K562 (cell line): Measurements from ENCODE around the gene MRPL10. TPM values are rescaled to one million over a fixed set of nuclear protein-coding genes. Genes with fewer than 3 reads are reported as not detected.
A peak's percentile ranks its signal among the peaks of the same experiment; 100 is the strongest.

Experiments used
- ARID1B ChIP-seq: fragments of 450-650 bp; IDR thresholded peaks from 2 replicates; pipeline ENCODE4 v1.6.1; 2016; ENCODE audit warnings: antibody characterized with exemption, mild to moderate bottlenecking, inconsistent platforms
- ATF3 ChIP-seq, 2 experiments: fragments of 450-650 bp in 1 of 2; sonication (generic) in 1 of 2; formaldehyde crosslinking in 1 of 2; IDR thresholded peaks in 1 of 2; conservative IDR thresholded peaks in 1 of 2; 2 replicates each; pipeline versions ENCODE4 v1.6.1 to v1.8.1; 2016 to 2023; ENCODE audit warnings: mild to moderate bottlenecking in 2 of 2, moderate library complexity in 2 of 2, inconsistent platforms in 1 of 2, missing genetic modification reagents in 1 of 2
- CBFA2T2 ChIP-seq: fragments of 450-650 bp; conservative IDR thresholded peaks from 2 replicates; pipeline ENCODE4 v1.6.1; 2017; ENCODE audit warnings: mild to moderate bottlenecking
- GABPB2 ChIP-seq: fragments of 250-450 bp; sonication (Bioruptor Pico); conservative IDR thresholded peaks from 2 replicates; pipeline ENCODE4 v1.5.1; 2021; ENCODE audit warnings: mild to moderate bottlenecking
- MAFG ChIP-seq: fragments of 450-650 bp; conservative IDR thresholded peaks from 2 replicates; pipeline ENCODE4 v1.6.1; 2016; ENCODE audit warnings: missing genetic modification characterization, missing compliant biosample characterization
- POLR2AphosphoS5 ChIP-seq: IDR thresholded peaks from 2 replicates; pipeline ENCODE4 v1.6.1; 2011; ENCODE audit warnings: mild to moderate bottlenecking, low read depth, low read length, moderate library complexity; ENCODE audit not compliant: control insufficient read depth, insufficient read depth
- PRPF4 ChIP-seq: fragments of 200-400 bp; formaldehyde crosslinking; IDR thresholded peaks from one replicate; pipeline ENCODE4 v1.6.1; 2017; ENCODE audit warnings: low read length, low read depth, mild to moderate bottlenecking; ENCODE audit not compliant: insufficient read depth, poor library complexity, severe bottlenecking
- RBM34 ChIP-seq: fragments of 200-400 bp; formaldehyde crosslinking; IDR thresholded peaks from 2 replicates; pipeline ENCODE4 v1.6.1; 2018; ENCODE audit warnings: low read length, borderline replicate concordance; ENCODE audit not compliant: insufficient read depth
- SIX5 ChIP-seq, 2 experiments: IDR thresholded peaks; 2 replicates each; pipeline ENCODE4 v1.6.1; 2011; ENCODE audit warnings: low read length in 2 of 2, borderline replicate concordance in 1 of 2, low read depth in 1 of 2, mild to moderate bottlenecking in 1 of 2, moderate library complexity in 1 of 2; ENCODE audit not compliant: insufficient read depth in 1 of 2
- SMARCC2 ChIP-seq: fragments of 450-650 bp; IDR thresholded peaks from 2 replicates; pipeline ENCODE4 v1.6.1; 2017; ENCODE audit warnings: antibody characterized with exemption, moderate library complexity, mild to moderate bottlenecking, low read depth
- SRF ChIP-seq, 2 experiments: fragments of 250-450, 450-650 bp in 1 of 2; sonication (Bioruptor Pico) in 1 of 2; sonication (generic) in 1 of 2; formaldehyde crosslinking; IDR thresholded peaks; 2 replicates each; pipeline versions ENCODE4 v1.5.0 to v1.5.1; 2020 to 2022; ENCODE audit warnings: mild to moderate bottlenecking in 1 of 2, missing genetic modification reagents in 1 of 2
- TAF9B ChIP-seq: fragments of 450-650 bp; IDR thresholded peaks from 2 replicates; pipeline ENCODE4 v1.6.1; 2018; ENCODE audit warnings: mild to moderate bottlenecking; ENCODE audit not compliant: partially characterized antibody
- YY1 ChIP-seq, 3 experiments: IDR thresholded peaks; 2 replicates each; pipeline ENCODE4 v1.6.1; 2011; ENCODE audit warnings: low read length in 2 of 3, mild to moderate bottlenecking in 2 of 3, moderate library complexity in 2 of 3, borderline replicate concordance in 1 of 3, control low read depth in 1 of 3, low read depth in 1 of 3; ENCODE audit not compliant: insufficient read depth in 3 of 3, insufficient replicate concordance in 2 of 3, control insufficient read depth in 1 of 3, insufficient read length in 1 of 3; ENCODE audit errors: extremely low read depth in 1 of 3
- ZBTB12 ChIP-seq: fragments of 250-450 bp; sonication (Bioruptor Pico); IDR thresholded peaks from 2 replicates; pipeline ENCODE4 v1.4.0; 2020
- ZNF197 ChIP-seq: fragments of 200-800 bp; sonication (Bioruptor generic); IDR thresholded peaks from 2 replicates; pipeline ENCODE4 v1.6.1; 2016; ENCODE audit warnings: low read depth, missing genetic modification characterization, missing compliant biosample characterization
- polyA plus RNA-seq, 8 experiments: library from polyadenylated mRNA; depleted of rRNA in 4 of 8; stranded (reverse) in 5 of 8; unstranded in 3 of 8; fragments of >200 nt; fragmentation: Nextera tagmentation in 2 of 8; fragmentation: Illumina TruSeq in 1 of 8; extraction: Ambion mirVana in 2 of 8; extraction: Trizol in 1 of 8; gene quantifications; 2 replicates each; pipeline versions ENCODE4 v1.2.1 to v1.2.3, GENCODE V29; 2011 to 2014; ENCODE audit warnings: inconsistent platforms in 1 of 8, missing spikeins in 1 of 8
- total RNA-seq, 7 experiments: library from RNA; depleted of rRNA in 6 of 7; stranded (reverse); fragments of >200 nt in 6 of 7; fragmentation: Illumina TruSeq in 2 of 7; extraction: Trizol in 2 of 7; gene quantifications; 2 replicates each; pipeline versions ENCODE4 v1.2.1 to v1.2.3, GENCODE V29; 2011 to 2021; ENCODE audit warnings: low replicate concordance in 1 of 7
- TF ChIP-seq, protein P1 (sequence below), 3 experiments: IDR thresholded peaks in 2 of 3; conservative IDR thresholded peaks in 1 of 3; 2 replicates each; pipeline ENCODE4 v1.5.1; 2011 to 2012; ENCODE audit warnings: low read length in 3 of 3, mild to moderate bottlenecking in 3 of 3, control low read depth in 2 of 3, improper control_type of control experiment in 1 of 3, inconsistent platforms in 1 of 3, low read depth in 1 of 3, mixed read lengths in 1 of 3, moderate library complexity in 1 of 3; ENCODE audit not compliant: insufficient read depth in 2 of 3
- TF ChIP-seq, protein P2 (sequence below): IDR thresholded peaks from 2 replicates; pipeline ENCODE4 v1.6.1; 2011; ENCODE audit warnings: borderline replicate concordance, low read depth, mild to moderate bottlenecking, moderate library complexity, low read length; ENCODE audit not compliant: insufficient read depth, poor library complexity, severe bottlenecking

The MRPL10 gene
- total and polyA plus RNA-seq, 9 of the 15 experiments (the other 6 are each of a cell fraction or from before 2014, with no cell fraction given), result 27.8 to 105 (median 67.3) TPM

DNA sequence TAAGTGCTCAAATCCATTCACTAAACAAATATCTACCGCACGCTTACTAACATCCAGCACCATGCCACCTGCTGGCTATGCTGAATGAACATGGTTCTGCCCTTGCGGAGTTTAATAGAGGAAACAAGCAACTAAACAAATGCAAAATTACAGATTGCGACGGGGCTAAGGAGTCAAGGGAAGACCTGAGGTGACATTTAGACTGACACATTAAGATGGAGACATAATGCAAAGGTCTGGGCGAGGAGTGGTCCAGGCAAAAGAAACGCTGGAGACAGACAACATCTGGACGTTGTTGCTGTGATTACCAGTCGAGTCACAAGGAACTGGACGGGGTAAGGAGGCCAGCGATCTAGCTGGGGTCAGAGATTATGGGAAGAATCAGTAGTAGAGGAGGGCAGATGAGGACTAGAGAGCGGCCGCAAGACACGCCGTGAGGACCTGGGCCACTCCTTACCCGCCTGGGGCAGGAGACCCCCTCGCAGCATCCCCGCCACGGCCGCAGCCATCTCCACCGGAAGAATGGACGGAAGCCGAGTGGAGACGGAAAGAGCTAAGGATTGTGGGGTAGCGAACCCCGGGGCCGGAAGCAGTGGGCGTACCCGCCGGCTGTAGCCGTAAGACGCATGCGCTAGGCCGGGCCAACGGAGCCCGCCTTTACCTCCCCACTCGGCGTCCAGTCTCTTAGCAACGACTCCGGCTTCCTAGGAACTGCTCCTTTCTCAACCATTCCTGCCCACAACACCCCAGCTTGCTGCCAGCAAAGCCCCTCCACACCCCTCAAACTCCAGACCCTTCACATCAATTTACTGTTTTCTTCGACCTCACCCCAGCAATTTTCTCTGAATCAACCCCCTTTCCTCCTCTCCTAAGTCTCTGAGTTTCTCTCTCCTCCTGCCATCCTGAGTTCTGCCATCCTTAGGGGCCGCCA lies at the start of gene MRPL10, which contains the start of gene LRRC46 (continued):
- peak; percentile 95 for TF ChIP-seq POLR2AphosphoS5
- TF ChIP-seq, protein P1, sequence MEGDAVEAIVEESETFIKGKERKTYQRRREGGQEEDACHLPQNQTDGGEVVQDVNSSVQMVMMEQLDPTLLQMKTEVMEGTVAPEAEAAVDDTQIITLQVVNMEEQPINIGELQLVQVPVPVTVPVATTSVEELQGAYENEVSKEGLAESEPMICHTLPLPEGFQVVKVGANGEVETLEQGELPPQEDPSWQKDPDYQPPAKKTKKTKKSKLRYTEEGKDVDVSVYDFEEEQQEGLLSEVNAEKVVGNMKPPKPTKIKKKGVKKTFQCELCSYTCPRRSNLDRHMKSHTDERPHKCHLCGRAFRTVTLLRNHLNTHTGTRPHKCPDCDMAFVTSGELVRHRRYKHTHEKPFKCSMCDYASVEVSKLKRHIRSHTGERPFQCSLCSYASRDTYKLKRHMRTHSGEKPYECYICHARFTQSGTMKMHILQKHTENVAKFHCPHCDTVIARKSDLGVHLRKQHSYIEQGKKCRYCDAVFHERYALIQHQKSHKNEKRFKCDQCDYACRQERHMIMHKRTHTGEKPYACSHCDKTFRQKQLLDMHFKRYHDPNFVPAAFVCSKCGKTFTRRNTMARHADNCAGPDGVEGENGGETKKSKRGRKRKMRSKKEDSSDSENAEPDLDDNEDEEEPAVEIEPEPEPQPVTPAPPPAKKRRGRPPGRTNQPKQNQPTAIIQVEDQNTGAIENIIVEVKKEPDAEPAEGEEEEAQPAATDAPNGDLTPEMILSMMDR (IDR thresholded peaks at IDR 0.05 in 2 of 3, conservative IDR thresholded peaks at IDR 0.05 in 1 of 3; ENCODE audit: insufficient read depth in 2 of 3, low read depth in 1 of 3, low read length in 3 of 3), result peak; percentile 33 to 45 (median 42); a peak in 5 of 6 replicates
- peak; percentile 81 for TF ChIP-seq TAF9B
- peak in 2 of 3 experiments; percentile 88 to 91 for TF ChIP-seq YY1 (IDR thresholded peaks at IDR 0.05; ENCODE audit: borderline replicate concordance in 1 of 3, control insufficient read depth in 1 of 3, extremely low read depth in 1 of 3, insufficient read depth in 3 of 3, insufficient read length in 1 of 3, insufficient replicate concordance in 2 of 3, low read depth in 1 of 3, low read length in 2 of 3)
- no peak for TF ChIP-seq GABPB2 (CRISPR knock-in tag)
- TF ChIP-seq ARID1B, result no peak; the same call in 1 of the 2 replicates
- TF ChIP-seq, protein P2, sequence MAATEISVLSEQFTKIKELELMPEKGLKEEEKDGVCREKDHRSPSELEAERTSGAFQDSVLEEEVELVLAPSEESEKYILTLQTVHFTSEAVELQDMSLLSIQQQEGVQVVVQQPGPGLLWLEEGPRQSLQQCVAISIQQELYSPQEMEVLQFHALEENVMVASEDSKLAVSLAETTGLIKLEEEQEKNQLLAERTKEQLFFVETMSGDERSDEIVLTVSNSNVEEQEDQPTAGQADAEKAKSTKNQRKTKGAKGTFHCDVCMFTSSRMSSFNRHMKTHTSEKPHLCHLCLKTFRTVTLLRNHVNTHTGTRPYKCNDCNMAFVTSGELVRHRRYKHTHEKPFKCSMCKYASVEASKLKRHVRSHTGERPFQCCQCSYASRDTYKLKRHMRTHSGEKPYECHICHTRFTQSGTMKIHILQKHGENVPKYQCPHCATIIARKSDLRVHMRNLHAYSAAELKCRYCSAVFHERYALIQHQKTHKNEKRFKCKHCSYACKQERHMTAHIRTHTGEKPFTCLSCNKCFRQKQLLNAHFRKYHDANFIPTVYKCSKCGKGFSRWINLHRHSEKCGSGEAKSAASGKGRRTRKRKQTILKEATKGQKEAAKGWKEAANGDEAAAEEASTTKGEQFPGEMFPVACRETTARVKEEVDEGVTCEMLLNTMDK, result no peak
- no peak for TF ChIP-seq RBM34
- TF ChIP-seq SMARCC2, result no peak
- TF ChIP-seq ATF3 (IDR thresholded peaks at IDR 0.05), result no peak
- no peak for TF ChIP-seq ATF3 (CRISPR knock-in tag; conservative IDR thresholded peaks at IDR 0.05)
- no peak for TF ChIP-seq CBFA2T2
- TF ChIP-seq ZNF197 (CRISPR knock-in tag), result no peak
- TF ChIP-seq SRF (CRISPR knock-in tag; IDR thresholded peaks at IDR 0.05), result no peak
- peak in 1 of 2 experiments; percentile 38; a peak in 3 of 4 replicates for TF ChIP-seq SIX5 (IDR thresholded peaks at IDR 0.05; ENCODE audit: borderline replicate concordance in 1 of 2, insufficient read depth in 1 of 2, low read depth in 1 of 2, low read length in 2 of 2)
- TF ChIP-seq PRPF4, result no peak
- TF ChIP-seq MAFG, result no peak
- TF ChIP-seq ZBTB12 (CRISPR knock-in tag), result no peak
